ENCODE results near the gene SOS2.

- TF ChIP-seq CTCF (IDR thresholded peaks at IDR 0.05) (no peak), POLR2A (IDR thresholded peaks at IDR 0.05) (no peak)
Measured at GRCh38 chr14:50233951-50234250, 2.5 kb upstream of the SOS2 start.
